ENCODE measurements around the gene FCRL1.

The FCRL1 gene

GRCh38 chr1:157819896-157820295 lies at the start of gene FCRL1:
Gene FCRL1 (minus strand): TSS chr1:157820120. CDS start chr1:157820037, 83 bp downstream.
- DNase-seq: no peak

GRCh38 chr1:157868654-157869053 lies 48.7 kb upstream of the FCRL1 start:
- no peak for DNase-seq

GRCh38 chr1:157862114-157863070 lies 42.5 kb upstream of the FCRL1 start:
- no peak for DNase-seq

GRCh38 chr1:157856538-157856937 lies 36.6 kb upstream of the FCRL1 start:
- no peak for DNase-seq

- no peak for DNase-seq
Measured at GRCh38 chr1:157852476-157852875, 32.6 kb upstream of the FCRL1 start.

- DNase-seq: no peak
Measured at GRCh38 chr1:157849229-157849875, 29.4 kb upstream of the FCRL1 start.

- DNase-seq: no peak
Measured at GRCh38 chr1:157844089-157844830, 24.3 kb upstream of the FCRL1 start.

GRCh38 chr1:157842939-157843338 lies 23.0 kb upstream of the FCRL1 start:
- DNase-seq: no peak

- DNase-seq: no peak
Measured at GRCh38 chr1:157841708-157842107, 21.8 kb upstream of the FCRL1 start, which contains the start of gene CD5L. Gene CD5L (minus strand): TSS chr1:157841808. CDS start chr1:157841701, 107 bp downstream.

- DNase-seq: no peak
Measured at GRCh38 chr1:157838966-157839365, 19.0 kb upstream of the FCRL1 start.

- no peak for DNase-seq
Measured at GRCh38 chr1:157834430-157834829, 14.5 kb upstream of the FCRL1 start.

GRCh38 chr1:157833145-157833544 lies 13.2 kb upstream of the FCRL1 start:
- no peak for DNase-seq

- no peak for DNase-seq
Measured at GRCh38 chr1:157831968-157832626, 12.2 kb upstream of the FCRL1 start.

GRCh38 chr1:157830887-157831286 lies 11.0 kb upstream of the FCRL1 start:
- no peak for DNase-seq

GRCh38 chr1:157829711-157830110 lies 9.8 kb upstream of the FCRL1 start:
- DNase-seq: no peak

GRCh38 chr1:157829210-157829609 lies 9.3 kb upstream of the FCRL1 start:
- no peak for DNase-seq

GRCh38 chr1:157820299-157820698 lies 379 bp upstream of the FCRL1 start:
- DNase-seq: no peak

- DNase-seq: no peak
Measured at GRCh38 chr1:157819215-157819614, 705 bp downstream of the FCRL1 start.

GRCh38 chr1:157813269-157813668 lies 6.7 kb downstream of the FCRL1 start:
- no peak for DNase-seq

GRCh38 chr1:157806431-157807149 lies 13.3 kb downstream of the FCRL1 start:
- DNase-seq: no peak

- no peak for DNase-seq
Measured at GRCh38 chr1:157803851-157804250, 16.1 kb downstream of the FCRL1 start.

- no peak for DNase-seq
Measured at GRCh38 chr1:157799996-157800395, 19.9 kb downstream of the FCRL1 start.
